Transverse colon (tissue), 4 donors: ENCODE results near the gene DCAF11. TPM values are rescaled to one million over a fixed set of nuclear protein-coding genes. Genes with fewer than 3 reads are reported as not detected.
A peak's percentile ranks its signal among the peaks of the same experiment; 100 is the strongest.

Experiments
- DNase-seq: peaks from one replicate; pipeline ENCODE4 v3.0.0-alpha.2; 2019
- H3K27ac ChIP-seq, 4 donors: fragments of 200-600 bp; sonication (generic); 2 replicates each; pipeline ENCODE4 v1.5.1; 2016 to 2018; ENCODE audit warnings: inconsistent platforms in 4 of 4
- H3K27me3 ChIP-seq: fragments of 200-600 bp; sonication (generic); 2 replicates; pipeline ENCODE4 v1.5.1; 2017; ENCODE audit warnings: inconsistent platforms
- H3K36me3 ChIP-seq, 4 donors: fragments of 200-600 bp; sonication (generic); 2 replicates each; pipeline ENCODE4 v1.5.1; 2017 to 2019; ENCODE audit warnings: inconsistent platforms in 4 of 4
- H3K4me1 ChIP-seq, 4 donors: fragments of 200-600 bp; sonication (generic); 2 replicates each; pipeline ENCODE4 v1.5.1; 2017 to 2020; ENCODE audit warnings: inconsistent platforms in 4 of 4
- H3K4me3 ChIP-seq, 4 donors: fragments of 200-600 bp; sonication (generic); 1 replicate in 1 of 4; 2 replicates in 3 of 4; pipeline versions ENCODE4 v1.5.1 to v1.6.1; 2017 to 2019; ENCODE audit warnings: inconsistent platforms in 4 of 4
- H3K9me3 ChIP-seq, 2 donors: fragments of 200-600 bp; sonication (generic); 2 replicates each; pipeline ENCODE4 v1.5.1; 2017 to 2019; ENCODE audit warnings: inconsistent platforms in 2 of 2
- EP300 ChIP-seq: sonication (generic); formaldehyde crosslinking; IDR thresholded peaks from one replicate; pipeline ENCODE4 v1.6.1; 2017; ENCODE audit warnings: antibody characterized with exemption, low read depth
- POLR2A ChIP-seq: fragments of 450-650 bp; IDR thresholded peaks from one replicate; pipeline ENCODE4 v1.6.1; 2016; ENCODE audit warnings: antibody characterized with exemption, mild to moderate bottlenecking, moderate library complexity
- POLR2AphosphoS5 ChIP-seq, 3 donors: sonication (generic); formaldehyde crosslinking; IDR thresholded peaks; one replicate each; pipeline ENCODE4 v1.6.1; 2016; ENCODE audit warnings: antibody characterized with exemption in 3 of 3
- WGBS, 2 donors: methylation state at CpG; one replicate each; pipeline ENCODE4 v1.1.5; 2018; ENCODE audit warnings: low coverage in 1 of 2; 5-methylcytosine and 5-hydroxymethylcytosine counted together
- in situ Hi-C, 4 donors: fragments of 200-750 bp; cut with MboI; loops; one replicate each; pipeline versions ENCODE4 v1.15.0 to v1.15.1; 2017; ENCODE audit warnings: low sequenced_read_pairs in 3 of 4, low pct_ligation_motif_present in 1 of 4, low pct_unique_long_range_greater_than_20kb in 1 of 4
- intact Hi-C: fragments of 100-400 bp; cut with DNase I; formaldehyde crosslinking; loops from one replicate; pipeline ENCODE4 v1.15.1; 2023; ENCODE audit warnings: low total_unique reads
- total RNA-seq, 4 donors: library from RNA; depleted of rRNA; stranded (reverse); fragments of >200 nt; gene quantifications; one replicate each; pipeline ENCODE4 v1.1.0, GENCODE V29; 2016
- TF ChIP-seq, protein P1 (sequence below), 5 experiments: fragments of 200-600 bp in 3 of 5; fragments of 450-650 bp in 2 of 5; sonication (generic) in 3 of 5; IDR thresholded peaks; 1 replicate in 2 of 5; 2 replicates in 3 of 5; pipeline ENCODE4 v1.5.1; 2016 to 2017; ENCODE audit warnings: antibody characterized with exemption in 5 of 5, inconsistent platforms in 3 of 5, mild to moderate bottlenecking in 2 of 5, moderate library complexity in 1 of 5

The DCAF11 gene
- total RNA-seq, 4 donors from 2014 or later = 86.4 to 267 (median 198) TPM

DNA sequence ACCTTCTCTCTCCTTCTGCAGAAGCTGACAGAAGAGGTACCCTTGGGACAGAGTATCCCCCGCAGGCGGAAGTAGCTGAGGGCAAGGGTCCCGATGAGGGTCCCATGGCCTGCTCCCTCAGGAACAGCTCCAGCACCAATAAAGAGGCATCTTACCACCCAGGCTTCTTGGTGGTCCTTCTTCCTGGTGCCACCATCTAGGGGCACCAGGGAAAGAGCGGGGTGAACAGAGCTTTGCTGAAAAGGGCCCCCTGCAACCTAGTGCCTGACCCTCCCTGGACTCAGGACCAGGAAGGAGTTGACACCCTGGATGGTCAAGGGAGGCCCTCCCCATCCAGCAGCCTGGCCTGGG lies 45.9 kb downstream of the DCAF11 start:
- Histone ChIP-seq H3K4me1 (peaks cover 22 to 32% (median 24%) of the 10 kb centered on the region in 4 donors), H3K27me3 (no peaks in the 10 kb centered on the region), H3K9me3 (no peaks in the 10 kb centered on the region), H3K27ac (peak overlapping the region; percentile 91 to 95 (median 94)), H3K36me3 (peaks cover 0 to 58% (median 24%) of the 10 kb centered on the region in 4 donors), H3K4me3 (no peak overlapping the region)
- no peak for DNase-seq
- intact Hi-C loops = no loop called here
- 99% methylated on average over 4 of the region's 4 CpGs; no CpG with 5 or more reads in 1 of the 2 donors for WGBS, 2 donors
- TF ChIP-seq, protein P1, sequence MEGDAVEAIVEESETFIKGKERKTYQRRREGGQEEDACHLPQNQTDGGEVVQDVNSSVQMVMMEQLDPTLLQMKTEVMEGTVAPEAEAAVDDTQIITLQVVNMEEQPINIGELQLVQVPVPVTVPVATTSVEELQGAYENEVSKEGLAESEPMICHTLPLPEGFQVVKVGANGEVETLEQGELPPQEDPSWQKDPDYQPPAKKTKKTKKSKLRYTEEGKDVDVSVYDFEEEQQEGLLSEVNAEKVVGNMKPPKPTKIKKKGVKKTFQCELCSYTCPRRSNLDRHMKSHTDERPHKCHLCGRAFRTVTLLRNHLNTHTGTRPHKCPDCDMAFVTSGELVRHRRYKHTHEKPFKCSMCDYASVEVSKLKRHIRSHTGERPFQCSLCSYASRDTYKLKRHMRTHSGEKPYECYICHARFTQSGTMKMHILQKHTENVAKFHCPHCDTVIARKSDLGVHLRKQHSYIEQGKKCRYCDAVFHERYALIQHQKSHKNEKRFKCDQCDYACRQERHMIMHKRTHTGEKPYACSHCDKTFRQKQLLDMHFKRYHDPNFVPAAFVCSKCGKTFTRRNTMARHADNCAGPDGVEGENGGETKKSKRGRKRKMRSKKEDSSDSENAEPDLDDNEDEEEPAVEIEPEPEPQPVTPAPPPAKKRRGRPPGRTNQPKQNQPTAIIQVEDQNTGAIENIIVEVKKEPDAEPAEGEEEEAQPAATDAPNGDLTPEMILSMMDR (IDR thresholded peaks at IDR 0.05) = no peak
- TF ChIP-seq EP300 (no peak), POLR2AphosphoS5 (IDR thresholded peaks at IDR 0.05) (no peak)
- in situ Hi-C loops = no loop called here

- peaks cover 22 to 32% (median 24%) of the 10 kb centered on the region in 4 donors for H3K4me1 ChIP-seq
- peak within 1 kb of the TSS; percentile 91 to 95 (median 94) for H3K27ac ChIP-seq
- WGBS, 2 donors = 0 to 2% methylated on average over 2 to 12 of the region's 12 CpGs
- intact Hi-C loops = no loop called here
- in situ Hi-C loops = no loop called here
- DNase-seq = peak; percentile 98
- no peaks in the 10 kb centered on the region for H3K27me3 ChIP-seq
- no peaks in the 10 kb centered on the region for H3K9me3 ChIP-seq
- peak; percentile 61 for TF ChIP-seq EP300
- TF ChIP-seq, protein P1 (IDR thresholded peaks at IDR 0.05) = peak; percentile 93 to 99 (median 96)
- peak; percentile 84 to 89 (median 88) for TF ChIP-seq POLR2AphosphoS5 (IDR thresholded peaks at IDR 0.05)
- peak; percentile 75 for TF ChIP-seq POLR2A
- H3K36me3 ChIP-seq = peaks cover 0 to 58% (median 23%) of the 10 kb centered on the region in 4 donors
- peak within 1 kb of the TSS; percentile 36 to 78 (median 64) for H3K4me3 ChIP-seq
These were observed 46.5 kb downstream of the DCAF11 start, which contains the start of gene IRF9 for GRCh38 chr14:24160850-24161804. Gene IRF9, plus strand, starts transcription at chr14:24161265. Its CDS starts 880 bp downstream, at chr14:24162145.

- Histone ChIP-seq H3K9me3 (no peaks in the 10 kb centered on the region), H3K27ac (peak overlapping the region; percentile 91 to 95 (median 94)), H3K4me1 (peaks cover 22 to 32% (median 24%) of the 10 kb centered on the region in 4 donors), H3K27me3 (no peaks in the 10 kb centered on the region), H3K36me3 (peaks cover 0 to 58% (median 21%) of the 10 kb centered on the region in 4 donors), H3K4me3 (peak overlapping the region; percentile 36 to 78 (median 64))
- TF ChIP-seq, protein P1 (IDR thresholded peaks at IDR 0.05) = no peak
- TF ChIP-seq POLR2A = no peak
- no peak for TF ChIP-seq POLR2AphosphoS5 (IDR thresholded peaks at IDR 0.05)
- no peak for TF ChIP-seq EP300
- DNase-seq = no peak
- in situ Hi-C loops (no loop called here), intact Hi-C loops (no loop called here)
- WGBS, 2 donors = 39 to 50% methylated on average over 2 to 8 of the region's 8 CpGs
These were observed 47.5 kb downstream of the DCAF11 start for GRCh38 chr14:24162093-24162492.

GRCh38 chr14:24164518-24164991 lies 50.0 kb downstream of the DCAF11 start:
- Histone ChIP-seq H3K9me3 (no peaks in the 10 kb centered on the region), H3K36me3 (peaks cover 0 to 50% (median 15%) of the 10 kb centered on the region in 4 donors), H3K4me3 (no peak overlapping the region), H3K27ac (no peak overlapping the region), H3K27me3 (no peaks in the 10 kb centered on the region), H3K4me1 (peaks cover 22 to 32% (median 24%) of the 10 kb centered on the region in 4 donors)
- WGBS, 2 donors = 89% methylated on average over 14 of the region's 14 CpGs; no CpG with 5 or more reads in 1 of the 2 donors
- intact Hi-C loops = no loop called here
- DNase-seq = no peak
- in situ Hi-C loops = no loop called here
- TF ChIP-seq POLR2AphosphoS5 (IDR thresholded peaks at IDR 0.05) (no peak), EP300 (no peak), POLR2A (no peak)
- TF ChIP-seq, protein P1 (IDR thresholded peaks at IDR 0.05) = no peak
